GM21723 (cell line): ENCODE measurements around the gene CCDC43.
"Not testable (repeated sequence)": the region's sequence is repeated elsewhere in the genome, so short reads cannot be mapped to it uniquely, and the experiment has no call there.

ENCODE experiments used
- ATAC-seq: cut with Tn5 transposase; IDR thresholded peaks from one replicate; pipeline ENCODE4 v1.9.1; 2021; ENCODE audit warnings: mild to moderate bottlenecking, moderate library complexity; ENCODE audit not compliant: unreplicated experiment

The CCDC43 gene

DNA sequence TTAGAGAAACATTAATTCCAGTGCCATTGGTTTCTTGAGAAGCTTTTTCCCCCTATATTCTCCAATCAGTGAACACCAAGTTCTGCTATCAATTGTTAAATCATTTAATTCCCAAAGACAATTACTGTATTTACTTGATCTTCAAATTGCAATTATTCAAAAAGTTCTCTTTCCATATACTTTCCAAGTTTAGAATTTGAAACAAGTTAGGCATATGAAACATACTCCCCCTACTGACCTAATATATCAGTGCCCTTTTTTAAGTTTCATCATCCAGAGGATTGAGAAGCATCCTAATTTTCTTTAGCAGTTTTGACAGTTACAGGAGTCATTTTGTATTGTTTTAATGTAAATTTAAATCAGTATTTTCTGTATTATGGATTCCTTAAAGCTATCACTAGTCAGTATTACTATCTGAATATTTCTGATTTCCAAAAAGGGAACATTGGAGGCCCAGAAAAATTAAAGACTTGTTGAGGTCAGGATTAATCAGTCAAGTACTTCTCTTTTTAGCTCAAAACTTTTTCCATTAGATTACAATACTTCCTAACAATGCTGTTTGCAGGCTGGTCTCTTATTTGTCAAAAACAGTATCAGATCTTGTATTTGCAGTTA is 17.0 kb downstream of the CCDC43 start:
- ATAC-seq = no peak

DNA sequence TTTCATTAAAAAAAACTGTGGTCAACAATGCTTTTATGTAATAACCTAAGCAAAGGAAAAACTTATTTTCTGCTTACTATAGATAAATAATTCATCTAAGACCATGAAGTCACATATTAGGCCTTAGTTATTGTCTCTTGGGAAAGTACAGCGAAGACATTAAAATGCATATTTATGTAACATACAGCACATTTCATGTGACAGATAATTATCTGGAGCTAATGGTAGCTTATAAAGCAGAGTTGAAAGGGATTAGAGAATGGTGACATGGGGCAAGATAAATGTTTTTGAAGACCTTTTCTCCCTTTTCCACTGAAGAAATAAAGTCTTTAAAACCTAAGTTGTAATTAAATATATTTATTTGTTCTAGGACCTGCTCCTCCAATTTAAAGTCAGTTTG is 23.6 kb downstream of the CCDC43 start:
- no peak for ATAC-seq

DNA sequence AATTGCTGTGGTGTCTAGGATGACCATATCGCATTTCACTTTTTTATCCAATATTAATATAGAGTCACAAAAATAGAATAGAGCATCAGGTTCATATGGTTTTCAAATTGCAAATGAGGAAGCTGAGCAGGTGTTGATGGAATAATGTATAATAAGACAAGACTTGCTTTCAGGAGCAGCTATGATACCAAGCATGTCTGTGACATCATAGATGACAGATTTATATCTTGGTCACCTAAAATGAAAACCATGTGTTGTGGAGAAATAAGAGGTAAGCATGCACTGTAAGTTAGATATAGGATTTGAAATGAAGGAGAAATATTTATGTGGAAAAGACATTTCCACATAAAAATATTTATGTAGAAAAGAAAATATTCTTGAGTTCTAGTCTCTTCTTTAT is 24.7 kb downstream of the CCDC43 start:
- no peak for ATAC-seq

DNA sequence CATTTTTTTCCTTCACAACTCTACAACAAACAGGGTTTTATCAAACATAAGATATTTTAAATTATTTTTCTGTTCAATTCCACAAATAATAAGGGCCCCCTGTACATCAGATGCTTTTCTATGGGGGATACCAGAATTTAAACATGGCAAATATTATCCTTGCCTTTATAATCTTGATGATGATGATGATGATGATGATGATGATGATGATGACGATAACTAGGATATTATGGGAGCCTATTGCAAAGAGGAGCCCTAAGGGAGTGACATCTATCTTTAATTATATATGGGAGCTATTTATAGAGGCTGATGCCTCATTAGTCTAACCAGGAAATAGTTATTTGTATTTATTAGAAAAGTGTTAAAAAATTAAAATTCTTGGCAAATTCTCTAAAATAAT is 26.5 kb downstream of the CCDC43 start:
- no peak for ATAC-seq

DNA sequence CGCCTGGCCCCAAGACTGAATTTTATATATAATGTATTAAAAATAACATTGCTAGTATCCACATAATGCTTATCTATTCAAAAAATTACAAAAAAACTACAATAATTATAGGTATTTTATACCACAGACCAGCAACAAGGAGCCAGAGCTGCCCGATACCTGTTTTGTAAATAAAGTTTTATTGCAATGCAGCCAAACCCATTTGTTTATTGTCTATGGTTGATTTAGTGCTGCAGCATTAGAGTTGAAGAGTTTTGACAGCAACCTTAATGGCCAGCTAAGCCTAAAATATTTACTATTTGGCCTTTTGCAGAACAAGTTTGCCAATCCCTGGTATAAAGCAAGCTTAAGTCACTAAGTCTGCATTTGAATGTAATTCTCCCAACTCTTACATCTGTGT is 27.7 kb downstream of the CCDC43 start:
- no peak for ATAC-seq

DNA sequence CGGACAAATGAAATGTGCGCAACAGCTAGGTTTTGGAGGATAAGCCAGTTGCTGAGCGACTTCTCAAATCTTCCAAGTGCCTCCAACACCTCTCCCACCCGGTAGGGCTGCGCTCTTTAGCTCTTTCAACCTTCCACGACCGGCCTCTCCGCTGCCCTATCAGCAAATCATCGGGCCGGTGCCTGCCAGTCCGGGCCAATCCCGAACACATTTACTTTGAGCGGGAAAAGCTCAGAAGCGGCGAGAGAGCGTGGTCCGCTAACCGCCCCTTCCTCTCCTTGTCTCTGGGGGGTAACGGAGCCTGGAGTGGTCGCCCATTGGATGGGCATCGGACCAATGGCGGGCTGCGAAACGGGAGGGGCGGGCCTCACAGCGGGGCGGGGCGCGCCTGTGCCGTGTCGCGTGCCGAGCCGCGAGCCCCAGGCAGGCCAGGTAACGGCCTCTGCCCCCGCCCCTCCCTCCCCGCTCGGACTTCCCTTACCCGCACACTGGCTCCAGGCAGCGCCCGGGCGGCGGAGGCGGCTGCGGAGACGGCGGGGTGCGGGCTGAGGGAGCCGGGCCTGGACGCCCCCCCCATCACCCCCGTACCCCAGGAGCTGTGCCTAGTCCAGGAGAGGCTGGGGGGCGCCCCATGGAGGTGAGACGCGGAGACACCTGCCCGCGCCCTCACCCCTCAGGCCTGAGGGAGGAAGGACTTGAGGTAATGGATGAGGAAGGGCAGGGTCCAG is 33.4 kb downstream of the CCDC43 start, which contains the start of gene MEIOC:
Gene MEIOC, plus strand, starts transcription at position 486 of the 728 bp plus-strand sequence. Its CDS starts 146 bp downstream, at position 632.
- no peak for ATAC-seq

DNA sequence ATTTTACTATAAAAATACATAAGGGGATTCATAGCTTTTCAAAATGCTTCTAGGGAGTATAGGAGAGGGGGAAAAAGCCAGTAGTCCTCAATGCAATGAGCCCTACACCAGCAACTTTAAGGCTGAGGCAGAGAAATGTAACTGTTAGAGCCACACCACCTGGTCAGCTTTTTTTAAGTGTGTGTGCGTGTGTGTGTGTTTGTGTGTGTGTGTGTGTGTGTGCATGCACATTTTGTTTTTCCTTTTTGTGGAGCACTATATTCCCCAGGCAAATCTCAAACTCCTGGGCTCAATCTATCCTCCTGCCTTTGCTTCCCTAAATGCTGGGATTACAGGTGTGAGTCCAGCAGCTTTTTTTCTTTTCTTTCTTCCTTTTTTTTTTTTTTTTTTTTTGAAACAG is 35.6 kb downstream of the CCDC43 start:
- ATAC-seq = no peak

DNA sequence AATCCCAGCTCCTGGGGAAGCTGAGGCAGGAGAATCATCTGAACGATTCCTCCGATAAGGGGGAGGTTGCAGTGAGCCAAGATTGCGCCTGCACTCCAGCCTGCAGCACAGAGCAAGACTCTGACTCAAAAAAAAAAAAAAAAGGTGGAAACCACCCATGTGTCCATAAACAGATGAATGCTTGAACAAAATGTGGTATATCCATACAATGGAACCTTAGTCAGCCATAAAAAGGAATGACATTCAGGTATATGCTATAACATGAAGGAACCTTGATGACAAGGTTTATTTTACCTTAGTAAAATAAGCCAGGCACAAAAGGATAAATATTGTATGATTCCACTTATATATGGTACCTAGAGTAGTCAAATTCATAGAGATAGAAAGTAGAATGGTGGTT is 36.2 kb downstream of the CCDC43 start:
- no peak for ATAC-seq

DNA sequence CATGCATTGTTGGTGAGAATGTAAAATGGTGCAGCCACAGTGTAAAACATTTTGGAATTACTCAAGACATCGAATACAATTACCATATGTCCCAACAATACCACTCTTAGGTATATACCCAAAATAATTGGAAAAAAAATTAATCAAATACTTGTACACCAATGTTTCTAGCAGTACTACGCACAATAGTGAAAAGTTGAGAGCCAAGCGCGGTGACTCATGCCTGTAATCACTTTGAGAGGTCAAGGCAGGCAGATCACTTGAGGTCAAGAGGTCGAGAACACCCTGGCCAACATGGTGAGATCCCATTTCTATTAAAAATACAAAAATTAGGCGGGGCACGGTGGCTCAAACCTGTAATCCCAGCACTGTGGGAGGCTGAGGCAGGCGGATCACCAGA is 36.8 kb downstream of the CCDC43 start:
- no peak for ATAC-seq

DNA sequence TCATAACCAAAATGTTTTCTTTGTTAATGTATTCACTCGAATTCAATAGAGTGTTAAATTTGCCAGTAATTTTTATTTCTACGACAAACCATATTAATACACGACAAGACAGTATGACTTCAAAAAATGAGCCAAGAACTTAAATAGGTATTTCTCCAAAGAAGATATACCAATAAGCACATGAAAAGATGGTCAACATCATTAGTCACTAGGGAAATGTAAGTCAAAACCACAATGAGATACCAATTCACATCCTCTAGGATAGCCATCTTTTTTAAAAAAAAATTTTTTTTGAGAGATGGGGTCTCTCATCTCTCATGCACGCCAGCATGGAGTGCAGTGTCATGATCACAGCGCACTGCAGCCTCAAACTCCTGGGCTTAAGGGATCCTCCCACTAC is 38.3 kb downstream of the CCDC43 start:
- no peak for ATAC-seq

DNA sequence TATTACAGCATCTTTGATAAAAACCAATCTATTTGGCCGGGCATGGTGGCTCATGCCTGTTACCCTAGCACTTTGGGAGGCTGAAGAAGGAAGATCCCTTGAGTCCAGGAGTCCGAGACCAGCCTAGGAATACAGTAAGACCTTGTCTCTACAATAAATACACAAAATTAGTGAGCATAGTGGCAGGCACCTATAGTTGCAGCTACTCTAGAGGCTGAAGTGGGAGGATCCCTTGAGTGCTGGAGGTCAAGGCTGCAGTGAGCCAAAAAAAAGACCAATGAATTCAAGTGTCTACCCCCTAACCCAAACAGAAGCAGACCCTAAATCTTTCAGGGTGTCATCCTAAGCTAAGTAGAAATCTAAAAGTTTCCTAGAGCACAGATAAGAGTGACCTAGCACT is 40.6 kb downstream of the CCDC43 start:
- ATAC-seq = no peak

DNA sequence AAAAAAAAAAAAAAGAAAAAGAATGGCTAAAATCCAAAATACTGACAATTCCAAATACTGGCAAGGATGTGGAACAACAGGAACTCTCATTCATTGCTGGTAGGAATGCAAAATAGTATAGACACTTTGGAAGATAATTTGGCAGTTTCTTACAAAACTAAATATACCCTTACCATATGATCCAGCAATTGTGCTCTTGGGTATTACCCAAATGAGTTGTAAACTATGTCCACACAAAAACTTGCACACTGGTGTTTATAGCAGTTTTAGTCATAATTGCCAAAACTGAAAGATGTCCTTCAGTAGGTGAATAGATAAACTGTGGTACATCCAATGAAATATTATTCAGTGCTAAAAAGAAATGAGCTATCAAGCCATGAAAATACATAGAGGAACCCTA is 41.8 kb downstream of the CCDC43 start:
- no peak for ATAC-seq

DNA sequence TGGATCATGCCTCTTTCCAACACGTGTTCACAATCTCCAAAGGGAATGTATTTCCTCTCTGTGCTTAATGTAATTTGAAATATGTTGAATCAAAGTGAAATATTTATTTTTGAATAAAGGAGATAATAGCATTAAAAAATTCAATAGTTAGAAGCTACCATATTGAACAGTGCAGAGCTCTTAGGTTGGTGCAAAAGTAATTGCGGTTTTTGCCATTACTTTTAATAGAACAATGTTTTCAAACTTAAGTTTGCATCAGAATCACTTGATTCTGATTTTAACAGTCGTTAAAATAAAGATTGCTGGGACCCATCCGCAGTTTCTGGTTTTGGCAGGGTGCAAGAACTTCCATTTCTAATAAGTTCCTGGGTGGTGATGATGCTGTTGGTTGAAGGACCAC is 43.3 kb downstream of the CCDC43 start:
- no peak for ATAC-seq

DNA sequence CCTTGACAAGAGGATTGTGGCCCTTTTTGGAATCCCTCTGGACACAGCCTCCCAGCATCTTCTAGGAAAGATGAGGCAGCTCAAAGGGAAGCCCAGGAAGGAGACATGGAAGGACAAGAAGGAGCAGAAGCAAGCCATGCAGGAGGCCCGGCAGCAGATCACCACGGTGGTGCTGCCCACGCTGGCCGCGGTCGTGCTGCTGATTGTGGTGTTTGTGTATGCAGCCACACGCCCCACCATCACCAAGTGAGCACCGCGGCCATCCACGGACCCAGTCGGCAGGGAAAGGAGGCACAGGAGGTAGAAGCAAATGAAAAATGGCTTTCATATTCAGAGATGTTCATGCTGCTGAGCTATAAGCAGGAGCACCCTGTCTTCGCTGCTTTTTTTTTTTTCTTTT is 44.2 kb downstream of the CCDC43 start:
- no peak for ATAC-seq

DNA sequence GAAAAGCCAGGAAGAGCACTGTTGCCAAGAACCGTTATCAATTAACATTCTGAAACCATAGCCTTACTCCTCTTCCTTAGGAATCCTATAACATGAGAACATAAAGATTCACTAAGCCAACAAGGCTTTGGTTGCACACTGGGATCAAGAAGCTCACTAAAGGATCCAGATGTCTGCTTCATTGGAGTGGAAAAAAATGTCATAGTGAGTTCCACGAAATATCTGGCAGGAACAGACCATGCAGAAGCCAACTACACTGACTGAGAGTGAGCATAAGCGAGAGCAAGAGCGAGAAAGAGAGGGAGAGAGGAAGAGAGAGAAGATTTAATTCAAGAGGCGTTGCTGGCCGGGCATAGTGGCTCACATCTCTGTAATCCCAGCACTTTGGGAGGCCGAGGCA is 46.7 kb downstream of the CCDC43 start:
- ATAC-seq = no peak

DNA sequence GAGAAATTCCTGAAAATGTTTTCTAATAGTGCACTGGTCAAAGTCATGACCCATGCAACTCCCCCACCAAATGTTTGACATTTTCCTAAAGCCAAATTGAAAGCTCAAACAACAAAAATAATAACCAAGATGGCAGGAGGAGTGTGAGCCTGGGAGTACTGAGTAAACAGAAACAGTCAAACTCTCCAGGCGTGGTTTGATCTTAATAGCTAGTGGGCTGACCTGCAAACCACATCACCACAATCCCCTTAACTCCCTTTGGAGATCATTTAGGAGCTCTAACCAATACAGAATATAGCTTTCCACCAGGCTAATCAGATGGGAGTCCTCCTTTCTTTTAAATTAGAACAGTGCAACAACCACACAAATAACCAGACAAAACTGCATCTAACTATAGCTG is 52.5 kb downstream of the CCDC43 start:
- ATAC-seq = no peak

DNA sequence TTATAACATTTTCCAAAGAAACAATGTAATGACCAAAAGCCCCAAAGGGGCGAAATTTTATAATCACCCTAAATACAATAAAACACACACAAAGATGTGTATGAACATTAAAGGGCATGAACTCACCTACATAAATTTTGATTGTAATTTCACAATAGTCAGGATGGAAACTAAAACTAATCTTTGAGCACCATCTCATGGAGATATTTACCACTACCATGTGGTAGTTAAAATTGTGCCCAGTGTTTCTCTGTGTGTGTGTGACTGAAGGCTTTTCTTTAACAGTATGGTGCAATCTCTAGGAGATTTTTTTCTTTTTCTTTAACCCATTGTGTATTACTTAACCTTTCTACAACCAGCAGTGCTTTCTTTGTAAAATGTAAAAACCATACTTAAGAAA is 53.0 kb downstream of the CCDC43 start:
- no peak for ATAC-seq

DNA sequence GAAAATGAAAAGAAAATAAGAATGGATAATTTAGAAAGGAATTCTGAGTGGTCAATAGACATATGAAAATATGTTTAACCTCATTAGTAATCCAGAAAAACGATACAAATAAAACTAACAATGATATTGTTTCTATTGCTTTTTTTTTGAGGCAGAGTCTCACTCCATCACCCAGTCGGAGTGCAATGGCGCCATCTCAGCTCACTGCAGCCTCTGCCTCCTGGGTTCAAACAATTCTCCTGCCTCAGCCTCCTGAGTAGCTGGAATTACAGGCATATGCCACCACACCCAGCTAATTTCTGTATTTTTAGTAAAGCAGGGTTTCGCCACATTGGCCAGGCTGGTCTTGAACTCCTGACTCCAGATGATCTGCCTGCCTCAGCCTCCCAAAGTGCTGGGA is 55.2 kb downstream of the CCDC43 start:
- not testable (repeated sequence) for ATAC-seq

DNA sequence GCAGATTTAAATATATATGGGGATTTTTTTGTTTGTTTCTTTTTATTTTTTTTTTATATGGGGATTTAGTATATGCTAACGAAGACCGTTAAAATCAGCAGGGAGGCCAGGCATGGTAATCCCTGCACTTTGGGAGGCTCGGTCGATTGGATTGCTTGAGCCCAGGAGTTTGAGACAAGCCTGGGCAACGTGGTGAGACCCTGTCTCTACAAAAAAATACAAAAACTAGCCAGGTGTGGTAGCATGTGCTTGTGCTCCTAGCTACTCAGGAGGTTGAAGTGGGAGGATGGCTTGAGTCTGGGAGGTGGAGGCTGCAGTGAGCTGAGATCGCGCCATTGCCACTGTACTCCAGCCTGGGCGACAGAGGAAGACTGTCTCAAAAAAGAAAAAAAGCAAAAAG is 55.6 kb downstream of the CCDC43 start:
- ATAC-seq = no peak

DNA sequence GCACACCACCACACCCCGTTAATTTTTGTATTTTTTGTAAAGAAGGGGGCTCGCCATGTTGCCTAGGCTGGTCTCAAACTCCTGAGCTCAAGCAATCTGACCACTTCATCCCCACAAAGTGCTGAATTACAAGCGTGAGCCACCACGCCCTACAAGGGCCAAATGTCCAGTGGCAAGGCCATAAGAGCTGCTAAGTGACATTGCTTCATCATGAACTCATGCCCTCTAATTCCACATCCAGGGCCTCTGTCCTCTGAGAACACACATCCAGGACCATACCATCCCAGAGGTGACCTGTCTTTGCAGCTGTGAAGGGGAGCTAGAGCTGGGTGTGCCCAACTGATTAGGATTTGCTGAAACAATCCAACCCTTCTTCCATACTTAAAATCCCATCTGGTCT is 58.9 kb downstream of the CCDC43 start:
- ATAC-seq = no peak

DNA sequence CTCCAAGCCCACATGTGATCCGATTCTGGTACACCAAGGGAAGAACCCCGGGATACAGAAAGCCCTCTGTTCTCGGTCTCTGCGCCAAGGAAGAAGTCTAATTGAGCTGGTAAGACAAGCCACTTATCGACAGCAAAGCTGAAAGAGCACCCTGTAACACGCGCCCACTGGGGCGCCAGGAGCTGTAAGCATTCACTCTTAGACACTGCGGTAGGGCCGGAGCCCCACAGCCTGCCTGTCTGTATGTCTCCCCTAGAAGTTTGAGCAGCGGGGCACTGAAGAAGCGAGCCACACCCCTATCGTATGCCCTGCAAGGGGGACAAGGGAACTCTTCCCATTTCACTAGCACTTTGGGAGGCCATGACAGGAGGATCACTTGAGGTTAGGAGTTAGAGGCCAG is 60.3 kb downstream of the CCDC43 start:
- ATAC-seq = no peak

DNA sequence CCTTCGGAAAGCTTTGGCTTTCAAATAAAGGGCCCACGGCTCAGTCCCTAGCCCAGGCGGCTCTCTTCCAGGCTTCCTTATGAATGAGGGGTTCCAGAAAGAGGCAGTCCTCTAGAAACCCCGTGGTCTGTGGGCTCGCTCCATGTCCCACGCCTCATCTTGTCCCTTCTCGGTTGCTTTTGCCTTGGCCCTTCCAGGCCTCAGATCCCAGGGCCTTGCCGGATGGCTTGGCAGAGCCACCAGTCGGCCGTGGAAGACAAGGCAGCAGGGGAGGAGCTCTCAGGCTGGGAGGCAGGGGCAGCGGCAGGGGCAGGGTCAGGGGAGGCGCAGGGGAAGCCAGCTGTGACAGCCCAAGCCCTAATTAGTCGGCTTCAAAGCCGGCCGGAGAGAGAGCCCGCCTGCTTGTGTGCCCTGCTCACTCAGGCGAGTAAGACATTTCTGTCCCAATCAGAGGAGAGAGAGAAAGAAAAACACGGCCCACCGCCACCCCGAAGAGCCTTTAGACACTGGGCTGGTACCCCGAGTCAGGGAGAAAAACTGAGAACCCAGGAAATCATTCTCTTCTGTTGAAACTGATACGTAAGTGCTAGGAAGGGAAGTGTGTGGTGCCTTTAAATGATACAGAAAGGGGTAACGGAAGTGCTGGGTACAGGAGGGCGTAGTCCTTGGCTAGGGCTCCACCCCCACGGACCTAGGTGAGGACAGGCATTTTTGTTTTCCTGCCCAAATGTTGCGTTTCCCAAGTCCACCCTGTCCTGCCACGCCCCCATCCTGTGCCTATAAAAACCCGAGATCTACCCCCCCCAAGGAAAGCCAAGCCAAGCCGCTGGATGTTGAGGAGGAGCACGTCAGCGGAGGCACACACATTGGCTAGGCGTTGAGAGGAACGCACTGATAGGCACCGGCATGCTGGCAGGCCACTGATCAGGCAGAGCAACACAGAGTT is 61.1 kb downstream of the CCDC43 start:
- no peak for ATAC-seq
